Astrocyte of the spinal cord (primary cell): ENCODE measurements around the gene KDM6A.
"Not testable (repeated sequence)": the region's sequence is repeated elsewhere in the genome, so short reads cannot be mapped to it uniquely, and the experiment has no call there.

Experiments
- DNase-seq: peaks from one replicate; pipeline ENCODE4 v3.0.0; 2011; ENCODE audit warnings: low read depth, low spot score
- H3K4me3 ChIP-seq: 2 replicates; pipeline ENCODE4 v1.5.1; 2011; ENCODE audit warnings: low read depth, mild to moderate bottlenecking, low read length, moderate library complexity
- in situ Hi-C: cut with HindIII; loops from 2 replicates; pipeline ENCODE4 v1.10.0; 2017; ENCODE audit warnings: low sequenced_read_pairs
- TF ChIP-seq, protein P1 (sequence below): IDR thresholded peaks from 2 replicates; pipeline ENCODE4 v1.5.1; 2012; ENCODE audit warnings: low read depth, mild to moderate bottlenecking, low read length, inconsistent platforms

KDM6A gene

DNA sequence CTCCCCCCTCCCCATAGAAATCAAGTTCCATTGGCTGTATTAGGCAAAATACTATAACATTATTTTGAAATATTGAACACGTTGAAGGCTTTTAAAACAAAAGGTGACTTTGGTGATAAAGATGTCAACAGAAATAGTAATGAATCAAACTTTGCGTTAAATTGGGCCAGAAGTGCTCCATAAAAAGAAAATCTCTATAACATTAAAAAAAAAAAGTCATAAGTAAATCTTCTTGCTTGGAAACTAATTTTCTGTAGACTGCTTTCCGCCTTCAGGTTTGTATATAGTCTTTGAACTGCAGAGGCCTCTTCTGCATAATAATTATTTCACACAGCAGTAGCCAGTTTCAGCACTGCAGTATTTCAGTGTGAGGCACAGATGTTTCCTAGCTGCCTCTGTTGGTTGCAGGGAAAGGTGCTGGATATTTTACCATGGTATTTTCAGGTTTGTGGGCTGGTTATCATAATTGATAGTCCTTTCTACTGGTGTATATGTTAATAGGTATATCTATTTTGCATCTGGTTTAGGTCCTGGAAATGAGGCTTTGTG, 158.9 kb downstream of the KDM6A start:
- no peak for DNase-seq
- no peak overlapping the region for H3K4me3 ChIP-seq
- TF ChIP-seq, protein P1, sequence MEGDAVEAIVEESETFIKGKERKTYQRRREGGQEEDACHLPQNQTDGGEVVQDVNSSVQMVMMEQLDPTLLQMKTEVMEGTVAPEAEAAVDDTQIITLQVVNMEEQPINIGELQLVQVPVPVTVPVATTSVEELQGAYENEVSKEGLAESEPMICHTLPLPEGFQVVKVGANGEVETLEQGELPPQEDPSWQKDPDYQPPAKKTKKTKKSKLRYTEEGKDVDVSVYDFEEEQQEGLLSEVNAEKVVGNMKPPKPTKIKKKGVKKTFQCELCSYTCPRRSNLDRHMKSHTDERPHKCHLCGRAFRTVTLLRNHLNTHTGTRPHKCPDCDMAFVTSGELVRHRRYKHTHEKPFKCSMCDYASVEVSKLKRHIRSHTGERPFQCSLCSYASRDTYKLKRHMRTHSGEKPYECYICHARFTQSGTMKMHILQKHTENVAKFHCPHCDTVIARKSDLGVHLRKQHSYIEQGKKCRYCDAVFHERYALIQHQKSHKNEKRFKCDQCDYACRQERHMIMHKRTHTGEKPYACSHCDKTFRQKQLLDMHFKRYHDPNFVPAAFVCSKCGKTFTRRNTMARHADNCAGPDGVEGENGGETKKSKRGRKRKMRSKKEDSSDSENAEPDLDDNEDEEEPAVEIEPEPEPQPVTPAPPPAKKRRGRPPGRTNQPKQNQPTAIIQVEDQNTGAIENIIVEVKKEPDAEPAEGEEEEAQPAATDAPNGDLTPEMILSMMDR, result no peak
- in situ Hi-C loops, result no loop called here

DNA sequence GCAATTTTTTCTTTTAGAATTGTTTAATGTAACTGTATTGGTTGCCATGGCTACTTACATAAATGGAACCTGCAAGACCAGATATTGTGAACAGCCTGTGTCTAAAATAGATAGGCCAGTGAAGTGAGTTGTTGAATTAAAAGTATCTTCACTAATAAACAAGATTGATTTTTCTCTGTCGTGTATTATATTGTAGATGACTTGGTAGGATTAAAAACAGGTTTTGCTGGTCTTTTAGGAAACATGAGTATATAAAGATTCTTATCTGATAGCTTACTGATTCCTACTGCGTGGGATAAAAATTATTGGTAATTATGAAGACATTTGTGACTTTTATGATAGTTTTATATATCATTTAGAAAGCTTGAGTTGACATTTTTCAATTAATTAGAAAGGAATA, 162.1 kb downstream of the KDM6A start:
- DNase-seq, result no peak
- TF ChIP-seq, protein P1, result no peak
- in situ Hi-C loops, result no loop called here
- no peak overlapping the region for H3K4me3 ChIP-seq

DNA sequence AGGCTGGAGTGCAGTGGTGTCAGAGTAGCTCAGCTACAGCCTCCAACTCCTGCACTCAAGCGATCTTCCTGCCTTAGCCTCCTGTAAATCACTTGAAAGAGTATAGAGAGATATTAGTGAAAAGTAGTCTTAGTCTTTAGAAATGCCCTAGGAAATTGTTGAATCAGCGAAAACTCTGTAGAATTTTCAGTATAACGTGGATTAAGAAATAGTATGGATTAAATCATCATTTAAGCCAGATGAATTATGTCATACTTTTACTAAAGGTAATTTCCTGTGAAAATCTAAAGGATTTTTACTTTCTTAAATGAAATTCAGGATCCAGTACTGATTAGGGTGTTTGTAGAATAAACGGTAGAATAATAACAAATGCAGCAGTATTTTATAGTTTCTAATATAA, 163.2 kb downstream of the KDM6A start:
- no peak for DNase-seq
- H3K4me3 ChIP-seq, result no peak overlapping the region
- TF ChIP-seq, protein P1, result no peak
- in situ Hi-C loops, result no loop called here

DNA sequence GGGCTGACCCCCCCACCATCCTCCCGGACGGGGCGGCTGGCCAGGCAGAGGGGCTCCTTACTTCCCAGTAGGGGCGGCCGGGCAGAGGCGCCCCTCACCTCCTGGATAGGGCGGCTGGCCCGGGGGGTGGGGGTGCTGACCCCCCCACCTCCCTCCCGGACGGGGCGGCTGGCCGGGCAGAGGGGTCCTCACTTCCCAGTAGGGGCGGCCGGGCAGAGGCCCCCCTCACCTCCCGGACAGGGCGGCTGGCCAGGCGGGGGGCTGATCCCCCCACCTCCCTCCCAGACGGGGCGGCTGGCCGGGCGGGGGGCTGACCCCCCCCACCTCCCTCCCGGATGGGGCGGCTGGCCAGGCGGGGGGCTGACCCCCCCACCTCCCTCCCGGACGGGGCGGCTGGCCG, 167.1 kb downstream of the KDM6A start:
- in situ Hi-C loops, H3K4me3 ChIP-seq, DNase-seq: not testable (repeated sequence)

DNA sequence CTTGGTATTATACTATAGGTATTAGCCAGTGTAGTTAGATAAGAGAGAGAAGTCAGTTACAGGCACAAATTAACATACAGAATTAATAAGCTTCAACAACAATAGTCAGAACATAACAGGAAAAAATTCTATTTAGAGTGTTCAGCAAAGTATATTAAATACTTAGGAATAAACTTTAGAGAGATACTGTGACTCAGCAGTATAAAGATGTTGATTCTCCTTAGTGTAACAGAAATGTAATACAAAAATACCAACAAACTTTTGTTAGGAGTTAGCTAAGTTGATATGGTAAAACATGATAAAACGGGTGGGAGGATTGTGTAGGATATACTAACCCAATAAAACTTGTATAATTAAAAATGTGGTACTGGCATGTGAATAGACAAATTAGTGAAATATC, 173.4 kb downstream of the KDM6A start:
- in situ Hi-C loops, result no loop called here
- TF ChIP-seq, protein P1, result no peak
- H3K4me3 ChIP-seq, result no peak overlapping the region
- DNase-seq, result no peak

DNA sequence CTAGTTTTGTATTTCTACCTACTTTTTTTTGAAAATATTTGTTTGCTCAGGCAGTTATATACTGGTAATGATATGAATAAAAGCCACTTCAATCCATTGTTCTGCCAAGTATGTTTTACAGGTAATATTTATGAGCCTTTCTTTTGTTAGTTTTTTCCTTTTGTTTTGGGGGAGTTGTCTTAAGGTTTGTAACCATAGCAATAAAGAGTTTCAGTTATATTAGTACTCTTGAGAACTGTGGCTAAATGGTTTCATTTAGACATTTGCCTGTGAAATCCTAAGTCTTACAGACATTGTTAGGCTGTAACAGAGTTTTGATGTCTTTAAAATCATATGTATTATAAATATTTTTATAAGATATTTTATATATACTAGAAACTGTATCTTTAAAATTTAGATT, 177.6 kb downstream of the KDM6A start:
- DNase-seq, result no peak
- H3K4me3 ChIP-seq, result no peak overlapping the region
- in situ Hi-C loops, result no loop called here
- TF ChIP-seq, protein P1, result no peak

DNA sequence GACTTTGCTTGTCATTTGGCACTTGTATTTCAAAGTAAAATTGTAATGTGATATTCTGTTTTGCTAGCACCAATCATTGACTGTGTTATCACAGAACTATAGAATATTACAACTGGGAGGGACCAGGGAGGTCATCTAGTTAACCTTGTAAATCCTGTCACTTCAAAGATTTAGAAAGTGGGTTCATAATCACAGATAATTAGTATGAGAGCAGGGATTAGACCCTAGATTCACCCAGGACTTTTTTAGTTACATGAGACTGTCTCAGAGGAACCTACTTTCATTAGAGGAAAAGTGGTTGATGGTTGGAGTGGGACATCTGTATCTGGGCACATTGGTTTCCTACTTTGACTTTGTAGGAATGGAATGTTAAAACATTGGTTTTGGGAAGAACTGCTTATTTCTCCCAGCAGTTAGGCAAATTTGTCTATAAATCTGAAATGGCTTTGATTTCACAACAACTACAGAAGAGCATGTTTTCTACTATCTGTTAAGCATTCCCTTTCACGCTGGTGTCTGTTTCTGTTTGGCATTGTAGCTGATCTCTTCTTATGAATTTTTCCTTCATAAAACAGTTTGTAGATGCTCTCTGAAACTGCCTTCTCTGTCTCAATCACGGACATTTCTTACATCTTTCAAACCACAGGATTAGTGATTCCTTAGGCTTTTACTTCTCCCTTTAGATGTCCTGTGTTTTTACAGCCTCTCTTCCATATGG, 183.6 kb downstream of the KDM6A start:
- TF ChIP-seq, protein P1, result no peak
- DNase-seq, result no peak
- no peak overlapping the region for H3K4me3 ChIP-seq
- in situ Hi-C loops, result no loop called here

DNA sequence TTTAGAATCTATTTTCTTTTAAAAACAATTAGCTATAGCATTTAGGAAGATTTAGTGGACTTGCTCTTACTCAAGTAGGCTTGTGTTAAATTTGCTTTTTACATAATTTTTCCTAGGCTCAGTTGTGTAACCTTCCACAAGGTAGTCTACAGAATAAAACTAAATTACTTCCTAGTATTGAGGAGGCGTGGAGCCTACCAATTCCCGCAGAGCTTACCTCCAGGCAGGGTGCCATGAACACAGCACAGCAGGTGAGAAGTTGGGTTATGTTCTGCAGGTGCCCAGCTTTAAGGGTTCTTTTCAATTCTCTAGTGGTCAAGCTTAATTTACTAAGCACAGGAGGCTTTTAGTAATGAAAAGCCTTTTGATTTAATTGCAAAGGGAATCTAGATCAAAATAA, 186.9 kb downstream of the KDM6A start:
- DNase-seq, in situ Hi-C loops, H3K4me3 ChIP-seq: not testable (repeated sequence)
